HL-60 (cell line): Measurements from ENCODE around the gene SPOCK2.

Experiments
- DNase-seq, 2 experiments: peaks; one replicate each; pipeline ENCODE4 v3.0.0-alpha.2; 2010 to 2020; ENCODE audit warnings: low read depth in 1 of 2, low spot score in 1 of 2
- H3K27ac ChIP-seq: fragments of 250-450 bp; sonication (Bioruptor Pico); replicated peaks from 2 replicates; pipeline ENCODE4 v1.5.1; 2020; ENCODE audit warnings: mild to moderate bottlenecking, moderate library complexity
- H3K27me3 ChIP-seq: fragments of 250-450 bp; sonication (Bioruptor Pico); 2 replicates; pipeline ENCODE4 v1.5.1; 2021; ENCODE audit warnings: mild to moderate bottlenecking, moderate library complexity; ENCODE audit not compliant: insufficient read depth, poor library complexity, severe bottlenecking
- H3K4me3 ChIP-seq: replicated peaks from 2 replicates; pipeline ENCODE4 v1.5.1; 2011; ENCODE audit warnings: mild to moderate bottlenecking, control low read depth, low read length; ENCODE audit not compliant: insufficient read depth
- GABPA ChIP-seq: IDR thresholded peaks from 2 replicates; pipeline ENCODE4 v1.6.1; 2012; ENCODE audit warnings: low read depth
- POLR2AphosphoS5 ChIP-seq: IDR thresholded peaks from 2 replicates; pipeline ENCODE4 v1.6.1; 2012; ENCODE audit warnings: low read depth
- SPI1 ChIP-seq: IDR thresholded peaks from 2 replicates; pipeline ENCODE4 v1.6.1; 2012; ENCODE audit warnings: low read depth, mild to moderate bottlenecking, borderline replicate concordance
- TF ChIP-seq, protein P1 (sequence below): IDR thresholded peaks from one replicate; pipeline ENCODE4 v1.5.1; 2011; ENCODE audit warnings: low read length, control low read depth, inconsistent platforms; ENCODE audit not compliant: insufficient read depth
- TF ChIP-seq, protein P2 (sequence below): IDR thresholded peaks from 2 replicates; pipeline ENCODE4 v1.6.1; 2012; ENCODE audit warnings: low read depth; ENCODE audit not compliant: insufficient replicate concordance

Gene SPOCK2

DNA sequence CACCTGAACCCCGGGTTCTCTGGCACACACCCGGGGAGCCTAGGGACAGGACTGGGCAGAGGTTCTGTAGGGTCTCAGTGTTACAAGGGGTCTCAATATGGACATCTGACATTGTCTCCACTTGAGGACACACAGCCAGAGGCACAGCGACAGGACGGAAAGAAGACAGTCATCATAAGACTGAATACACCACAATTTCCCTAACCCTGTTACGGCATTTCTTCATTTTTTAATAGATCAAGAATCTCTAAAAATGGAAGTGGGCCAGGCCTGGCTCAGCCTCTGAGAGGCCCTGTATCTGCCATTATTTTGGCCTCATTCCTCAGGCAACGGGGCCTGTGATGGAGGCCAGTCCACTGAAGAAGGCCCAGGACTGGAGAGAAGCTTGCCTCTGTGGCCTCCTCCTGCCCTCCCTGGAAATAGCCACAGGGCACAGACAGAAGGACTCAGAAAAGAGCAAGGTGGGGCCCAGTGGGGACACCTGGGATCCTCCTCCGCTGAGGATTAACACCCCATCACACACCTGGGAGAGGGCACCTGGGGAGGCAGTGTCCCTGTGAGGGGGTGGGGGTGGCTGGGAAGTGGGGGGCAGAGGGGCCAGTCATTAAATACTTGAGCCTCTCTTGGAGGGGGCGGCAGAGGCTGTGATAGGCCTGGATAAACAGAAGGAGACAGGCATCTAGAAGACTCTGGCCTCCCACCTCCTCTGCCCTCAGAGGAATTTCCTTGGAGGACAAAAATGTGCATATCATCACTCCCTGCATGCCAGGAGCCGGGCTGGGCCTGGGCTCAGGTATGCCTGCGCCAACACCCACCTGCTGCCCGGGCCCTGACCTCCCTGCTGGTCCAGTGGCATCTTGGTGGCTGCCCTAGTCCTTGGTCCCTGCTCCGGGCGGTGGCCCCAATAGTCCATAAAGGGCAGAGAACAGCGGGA, 8.0 kb downstream of the SPOCK2 start:
- H3K27ac ChIP-seq: no peak overlapping the region
- TF ChIP-seq POLR2AphosphoS5: no peak
- TF ChIP-seq, protein P1, sequence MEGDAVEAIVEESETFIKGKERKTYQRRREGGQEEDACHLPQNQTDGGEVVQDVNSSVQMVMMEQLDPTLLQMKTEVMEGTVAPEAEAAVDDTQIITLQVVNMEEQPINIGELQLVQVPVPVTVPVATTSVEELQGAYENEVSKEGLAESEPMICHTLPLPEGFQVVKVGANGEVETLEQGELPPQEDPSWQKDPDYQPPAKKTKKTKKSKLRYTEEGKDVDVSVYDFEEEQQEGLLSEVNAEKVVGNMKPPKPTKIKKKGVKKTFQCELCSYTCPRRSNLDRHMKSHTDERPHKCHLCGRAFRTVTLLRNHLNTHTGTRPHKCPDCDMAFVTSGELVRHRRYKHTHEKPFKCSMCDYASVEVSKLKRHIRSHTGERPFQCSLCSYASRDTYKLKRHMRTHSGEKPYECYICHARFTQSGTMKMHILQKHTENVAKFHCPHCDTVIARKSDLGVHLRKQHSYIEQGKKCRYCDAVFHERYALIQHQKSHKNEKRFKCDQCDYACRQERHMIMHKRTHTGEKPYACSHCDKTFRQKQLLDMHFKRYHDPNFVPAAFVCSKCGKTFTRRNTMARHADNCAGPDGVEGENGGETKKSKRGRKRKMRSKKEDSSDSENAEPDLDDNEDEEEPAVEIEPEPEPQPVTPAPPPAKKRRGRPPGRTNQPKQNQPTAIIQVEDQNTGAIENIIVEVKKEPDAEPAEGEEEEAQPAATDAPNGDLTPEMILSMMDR: no peak
- no peak for TF ChIP-seq SPI1
- TF ChIP-seq, protein P2, sequence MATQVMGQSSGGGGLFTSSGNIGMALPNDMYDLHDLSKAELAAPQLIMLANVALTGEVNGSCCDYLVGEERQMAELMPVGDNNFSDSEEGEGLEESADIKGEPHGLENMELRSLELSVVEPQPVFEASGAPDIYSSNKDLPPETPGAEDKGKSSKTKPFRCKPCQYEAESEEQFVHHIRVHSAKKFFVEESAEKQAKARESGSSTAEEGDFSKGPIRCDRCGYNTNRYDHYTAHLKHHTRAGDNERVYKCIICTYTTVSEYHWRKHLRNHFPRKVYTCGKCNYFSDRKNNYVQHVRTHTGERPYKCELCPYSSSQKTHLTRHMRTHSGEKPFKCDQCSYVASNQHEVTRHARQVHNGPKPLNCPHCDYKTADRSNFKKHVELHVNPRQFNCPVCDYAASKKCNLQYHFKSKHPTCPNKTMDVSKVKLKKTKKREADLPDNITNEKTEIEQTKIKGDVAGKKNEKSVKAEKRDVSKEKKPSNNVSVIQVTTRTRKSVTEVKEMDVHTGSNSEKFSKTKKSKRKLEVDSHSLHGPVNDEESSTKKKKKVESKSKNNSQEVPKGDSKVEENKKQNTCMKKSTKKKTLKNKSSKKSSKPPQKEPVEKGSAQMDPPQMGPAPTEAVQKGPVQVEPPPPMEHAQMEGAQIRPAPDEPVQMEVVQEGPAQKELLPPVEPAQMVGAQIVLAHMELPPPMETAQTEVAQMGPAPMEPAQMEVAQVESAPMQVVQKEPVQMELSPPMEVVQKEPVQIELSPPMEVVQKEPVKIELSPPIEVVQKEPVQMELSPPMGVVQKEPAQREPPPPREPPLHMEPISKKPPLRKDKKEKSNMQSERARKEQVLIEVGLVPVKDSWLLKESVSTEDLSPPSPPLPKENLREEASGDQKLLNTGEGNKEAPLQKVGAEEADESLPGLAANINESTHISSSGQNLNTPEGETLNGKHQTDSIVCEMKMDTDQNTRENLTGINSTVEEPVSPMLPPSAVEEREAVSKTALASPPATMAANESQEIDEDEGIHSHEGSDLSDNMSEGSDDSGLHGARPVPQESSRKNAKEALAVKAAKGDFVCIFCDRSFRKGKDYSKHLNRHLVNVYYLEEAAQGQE: no peak
- TF ChIP-seq GABPA: no peak
- no peak for DNase-seq
- H3K27me3 ChIP-seq: no peaks in the 10 kb centered on the region
- no peak overlapping the region for H3K4me3 ChIP-seq

DNA sequence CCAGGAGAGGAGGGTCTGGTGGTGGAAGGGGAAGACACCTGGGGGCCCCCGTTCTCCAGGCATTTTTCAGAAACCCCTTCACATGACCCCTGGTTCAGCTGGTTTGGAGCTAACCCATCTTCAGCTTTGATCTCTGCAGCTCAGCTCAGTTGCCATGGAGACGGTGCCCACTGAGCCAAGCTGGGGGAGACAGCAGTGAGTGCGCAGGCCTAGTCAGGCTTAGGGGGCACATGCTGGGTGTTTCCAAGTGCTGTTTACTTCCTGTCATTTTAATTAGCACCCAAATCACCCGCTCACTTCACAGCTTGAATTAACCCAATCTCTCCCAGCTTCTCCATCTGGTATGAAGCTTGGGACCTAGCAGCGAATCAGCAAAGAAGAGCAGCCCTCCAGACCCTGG, 9.0 kb downstream of the SPOCK2 start:
- no peak for DNase-seq
- TF ChIP-seq POLR2AphosphoS5: no peak
- TF ChIP-seq, protein P2: no peak
- no peak for TF ChIP-seq GABPA
- TF ChIP-seq SPI1: no peak
- TF ChIP-seq, protein P1: no peak
- no peak overlapping the region for H3K4me3 ChIP-seq
- no peaks in the 10 kb centered on the region for H3K27me3 ChIP-seq
- no peak overlapping the region for H3K27ac ChIP-seq

GRCh38 chr10:72077275-72077990, 10.9 kb downstream of the SPOCK2 start:
- no peak overlapping the region for H3K27ac ChIP-seq
- no peak for DNase-seq
- TF ChIP-seq POLR2AphosphoS5 (no peak), GABPA (no peak)
- TF ChIP-seq, protein P2: no peak
- H3K27me3 ChIP-seq: no peaks in the 10 kb centered on the region
- no peak overlapping the region for H3K4me3 ChIP-seq
